Measurements from ENCODE around the gene LATS2. TPM values are rescaled to one million over a fixed set of nuclear protein-coding genes. Genes with fewer than 3 reads are reported as not detected.

The LATS2 gene
- total and polyA plus RNA-seq, 7 experiments from 2014 or later: 1.3 to 11.9 (median 2.3) TPM; not detected in 2

- Histone ChIP-seq H3K36me3 (ENCODE audit: control insufficient read depth in 2 of 3, insufficient read depth in 3 of 3, low read length in 3 of 3) (no peaks in the 10 kb centered on the region), H3K9me3 (ENCODE audit: control insufficient read depth in 2 of 3, low read length in 3 of 3) (no peaks in the 10 kb centered on the region), H3K4me3 (ENCODE audit: low read length) (no peak overlapping the region), H3K27me3 (ENCODE audit: control insufficient read depth in 2 of 2, insufficient read depth in 2 of 2, low read length in 2 of 2) (no peaks in the 10 kb centered on the region), H3K4me1 (ENCODE audit: control insufficient read depth in 2 of 2, insufficient read depth in 2 of 2, low read length in 2 of 2) (no peaks in the 10 kb centered on the region), H3K27ac (ENCODE audit: low read depth, low read length) (no peak overlapping the region)
- CTCF ChIA-PET: no interaction called here
- H3K9me3 Mint-ChIP-seq: peaks cover 0 to 9% (median 0%) of the 10 kb centered on the region in 11 donors
- H3K27ac Mint-ChIP-seq: no peak overlapping the region
- H3K36me3 Mint-ChIP-seq: no peaks in the 10 kb centered on the region
- H3K4me3 Mint-ChIP-seq: no peak overlapping the region
- intact Hi-C loops (cut with micrococcal nuclease): no loop called here
- H3K4me1 Mint-ChIP-seq: peaks cover 0 to 7% (median 0%) of the 10 kb centered on the region in 7 donors
- DNase-seq: no peak
- peaks cover 0 to 2% (median 0%) of the 10 kb centered on the region in 5 donors for H3K27me3 Mint-ChIP-seq
- POLR2A ChIA-PET: no interaction called here
- no peak for ATAC-seq
These were observed 62.6 kb downstream of the LATS2 start for GRCh38 chr13:20998649-20999415.

- ATAC-seq (no peak), DNase-seq (no peak)
- POLR2A ChIA-PET: no interaction called here
- Mint-ChIP-seq H3K36me3 (no peaks in the 10 kb centered on the region), H3K4me1 (peaks cover 0 to 11% (median 0%) of the 10 kb centered on the region in 7 donors), H3K27me3 (peaks cover 0 to 2% (median under 1%) of the 10 kb centered on the region in 5 donors), H3K4me3 (no peak overlapping the region), H3K9me3 (peaks cover 0 to 9% (median 0%) of the 10 kb centered on the region in 11 donors), H3K27ac (no peak overlapping the region)
- no peaks in the 10 kb centered on the region for H3K9me3 ChIP-seq (ENCODE audit: control insufficient read depth in 2 of 3, low read length in 3 of 3)
- no peaks in the 10 kb centered on the region for H3K36me3 ChIP-seq (ENCODE audit: control insufficient read depth in 2 of 3, insufficient read depth in 3 of 3, low read length in 3 of 3)
- intact Hi-C loops (cut with micrococcal nuclease): no loop called here
- CTCF ChIA-PET: no interaction called here
- H3K4me1 ChIP-seq (ENCODE audit: control insufficient read depth in 2 of 2, insufficient read depth in 2 of 2, low read length in 2 of 2): no peaks in the 10 kb centered on the region
- no peak overlapping the region for H3K27ac ChIP-seq (ENCODE audit: low read depth, low read length)
- H3K27me3 ChIP-seq (ENCODE audit: control insufficient read depth in 2 of 2, insufficient read depth in 2 of 2, low read length in 2 of 2): no peaks in the 10 kb centered on the region
- H3K4me3 ChIP-seq (ENCODE audit: low read length): no peak overlapping the region
These were observed 63.9 kb downstream of the LATS2 start for GRCh38 chr13:20997301-20998161.

- no peaks in the 10 kb centered on the region for H3K4me1 ChIP-seq (ENCODE audit: control insufficient read depth in 2 of 2, insufficient read depth in 2 of 2, low read length in 2 of 2)
- H3K9me3 ChIP-seq (ENCODE audit: control insufficient read depth in 2 of 3, low read length in 3 of 3): no peaks in the 10 kb centered on the region
- Mint-ChIP-seq H3K27ac (no peak overlapping the region), H3K27me3 (peaks cover 0 to 8% (median 2%) of the 10 kb centered on the region in 5 donors), H3K4me3 (no peak overlapping the region), H3K9me3 (no peaks in the 10 kb centered on the region), H3K4me1 (peaks cover 0 to 14% (median 0%) of the 10 kb centered on the region in 7 donors), H3K36me3 (no peaks in the 10 kb centered on the region)
- H3K4me3 ChIP-seq (ENCODE audit: low read length): no peak overlapping the region
- H3K27ac ChIP-seq (ENCODE audit: low read depth, low read length): no peak overlapping the region
- ChIA-PET POLR2A (no interaction called here), CTCF (no interaction called here)
- no peaks in the 10 kb centered on the region for H3K36me3 ChIP-seq (ENCODE audit: control insufficient read depth in 2 of 3, insufficient read depth in 3 of 3, low read length in 3 of 3)
- intact Hi-C loops (cut with micrococcal nuclease): no loop called here
- DNase-seq (no peak), ATAC-seq (no peak)
- no peaks in the 10 kb centered on the region for H3K27me3 ChIP-seq (ENCODE audit: control insufficient read depth in 2 of 2, insufficient read depth in 2 of 2, low read length in 2 of 2)
These were observed 66.0 kb downstream of the LATS2 start for GRCh38 chr13:20995245-20995838.

- CTCF ChIA-PET: no interaction called here
- Histone ChIP-seq H3K27ac (ENCODE audit: low read depth, low read length) (no peak overlapping the region), H3K36me3 (ENCODE audit: control insufficient read depth in 2 of 3, insufficient read depth in 3 of 3, low read length in 3 of 3) (no peaks in the 10 kb centered on the region), H3K27me3 (ENCODE audit: control insufficient read depth in 2 of 2, insufficient read depth in 2 of 2, low read length in 2 of 2) (no peaks in the 10 kb centered on the region), H3K9me3 (ENCODE audit: control insufficient read depth in 2 of 3, low read length in 3 of 3) (no peaks in the 10 kb centered on the region), H3K4me3 (ENCODE audit: low read length) (no peak overlapping the region), H3K4me1 (ENCODE audit: control insufficient read depth in 2 of 2, insufficient read depth in 2 of 2, low read length in 2 of 2) (no peaks in the 10 kb centered on the region)
- Mint-ChIP-seq H3K9me3 (no peaks in the 10 kb centered on the region), H3K4me3 (no peak overlapping the region), H3K4me1 (peaks cover 0 to 14% (median 0%) of the 10 kb centered on the region in 7 donors), H3K36me3 (no peaks in the 10 kb centered on the region), H3K27me3 (peaks cover 0 to 8% (median 2%) of the 10 kb centered on the region in 5 donors), H3K27ac (no peak overlapping the region)
- no peak for DNase-seq
- no peak for ATAC-seq
- POLR2A ChIA-PET: no interaction called here
- intact Hi-C loops (cut with micrococcal nuclease): no loop called here
These were observed 67.0 kb downstream of the LATS2 start for GRCh38 chr13:20994441-20994821.

- H3K27ac ChIP-seq (ENCODE audit: low read depth, low read length): no peak overlapping the region
- POLR2A ChIA-PET: interaction anchor here (0.7 kb wide), 1 partner anchor 168 kb away, joined by 3 read pairs; no protein-coding TSS in a partner anchor
- Mint-ChIP-seq H3K27me3 (peaks cover 0 to 8% (median 2%) of the 10 kb centered on the region in 5 donors), H3K9me3 (no peaks in the 10 kb centered on the region), H3K36me3 (no peaks in the 10 kb centered on the region), H3K4me1 (peaks cover 0 to 14% (median 0%) of the 10 kb centered on the region in 7 donors), H3K4me3 (no peak overlapping the region), H3K27ac (no peak overlapping the region)
- H3K27me3 ChIP-seq (ENCODE audit: control insufficient read depth in 2 of 2, insufficient read depth in 2 of 2, low read length in 2 of 2): no peaks in the 10 kb centered on the region
- DNase-seq: no peak
- no peaks in the 10 kb centered on the region for H3K9me3 ChIP-seq (ENCODE audit: control insufficient read depth in 2 of 3, low read length in 3 of 3)
- intact Hi-C loops (cut with micrococcal nuclease): no loop called here
- no peaks in the 10 kb centered on the region for H3K4me1 ChIP-seq (ENCODE audit: control insufficient read depth in 2 of 2, insufficient read depth in 2 of 2, low read length in 2 of 2)
- H3K36me3 ChIP-seq (ENCODE audit: control insufficient read depth in 2 of 3, insufficient read depth in 3 of 3, low read length in 3 of 3): no peaks in the 10 kb centered on the region
- CTCF ChIA-PET: no interaction called here
- ATAC-seq: peak; percentile 58
- no peak overlapping the region for H3K4me3 ChIP-seq (ENCODE audit: low read length)
These were observed 67.5 kb downstream of the LATS2 start for GRCh38 chr13:20993661-20994440.

- Histone ChIP-seq H3K4me3 (ENCODE audit: low read length) (no peak overlapping the region), H3K4me1 (ENCODE audit: control insufficient read depth in 2 of 2, insufficient read depth in 2 of 2, low read length in 2 of 2) (no peaks in the 10 kb centered on the region), H3K36me3 (ENCODE audit: control insufficient read depth in 2 of 3, insufficient read depth in 3 of 3, low read length in 3 of 3) (no peaks in the 10 kb centered on the region), H3K27me3 (ENCODE audit: control insufficient read depth in 2 of 2, insufficient read depth in 2 of 2, low read length in 2 of 2) (no peaks in the 10 kb centered on the region), H3K27ac (ENCODE audit: low read depth, low read length) (no peak overlapping the region), H3K9me3 (ENCODE audit: control insufficient read depth in 2 of 3, low read length in 3 of 3) (no peaks in the 10 kb centered on the region)
- H3K4me1 Mint-ChIP-seq: peaks cover 0 to 14% (median 0%) of the 10 kb centered on the region in 7 donors
- DNase-seq: no peak
- peaks cover 0 to 8% (median 2%) of the 10 kb centered on the region in 5 donors for H3K27me3 Mint-ChIP-seq
- H3K36me3 Mint-ChIP-seq: no peaks in the 10 kb centered on the region
- no peak overlapping the region for H3K4me3 Mint-ChIP-seq
- ATAC-seq: no peak
- intact Hi-C loops (cut with micrococcal nuclease): no loop called here
- ChIA-PET CTCF (no interaction called here), POLR2A (interaction anchor here (0.7 kb wide), 1 partner anchor 168 kb away, joined by 3 read pairs; no protein-coding TSS in a partner anchor)
- no peak overlapping the region for H3K27ac Mint-ChIP-seq
- no peaks in the 10 kb centered on the region for H3K9me3 Mint-ChIP-seq
These were observed 68.2 kb downstream of the LATS2 start for GRCh38 chr13:20993211-20993610.
